Measurements from ENCODE around the gene NME3.

Gene NME3

DNA sequence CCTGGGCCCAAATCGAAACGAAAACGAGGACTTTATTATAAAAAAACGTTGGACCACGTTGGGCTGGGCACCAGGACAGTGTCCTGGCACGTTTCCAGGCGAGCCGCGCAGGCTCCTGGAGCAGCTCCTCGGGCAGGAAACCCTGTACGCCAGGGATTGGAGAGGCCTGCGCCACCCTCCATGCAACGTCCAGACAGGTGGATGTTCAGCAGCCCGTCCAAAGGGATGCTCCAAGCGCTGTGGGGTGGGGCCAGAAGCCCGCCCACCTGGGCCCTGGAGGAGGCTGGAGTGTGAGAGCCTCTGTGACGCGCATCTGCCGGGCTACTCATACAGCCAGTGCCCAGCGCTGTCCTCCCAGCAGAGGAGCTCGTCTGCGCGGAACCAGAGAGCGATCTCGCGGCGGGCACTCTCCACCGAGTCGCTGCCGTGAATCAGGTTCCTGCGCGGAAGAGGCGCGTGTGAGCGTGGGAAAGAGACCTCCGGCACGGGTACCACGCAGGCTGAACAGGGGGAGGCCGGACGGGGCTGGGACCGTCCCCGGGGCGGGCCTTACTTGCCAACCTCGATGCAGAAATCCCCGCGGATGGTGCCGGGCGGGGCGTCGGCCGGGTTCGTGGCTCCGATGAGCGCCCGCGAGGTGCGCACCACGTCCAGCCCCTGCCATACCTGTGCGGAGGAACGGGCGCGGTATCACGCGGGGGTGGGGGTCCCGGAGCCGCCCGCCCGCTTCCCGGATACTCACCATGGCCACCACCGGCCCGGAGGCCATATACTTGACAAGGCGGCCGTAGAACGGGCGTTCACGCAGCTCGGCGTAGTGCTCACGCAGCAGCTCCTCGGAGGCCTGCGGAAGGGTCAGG lies 785 bp downstream of the NME3 start:
- peak in 48 of 56 donors; percentile 8 to 74 (median 46) for DNase-seq

DNA sequence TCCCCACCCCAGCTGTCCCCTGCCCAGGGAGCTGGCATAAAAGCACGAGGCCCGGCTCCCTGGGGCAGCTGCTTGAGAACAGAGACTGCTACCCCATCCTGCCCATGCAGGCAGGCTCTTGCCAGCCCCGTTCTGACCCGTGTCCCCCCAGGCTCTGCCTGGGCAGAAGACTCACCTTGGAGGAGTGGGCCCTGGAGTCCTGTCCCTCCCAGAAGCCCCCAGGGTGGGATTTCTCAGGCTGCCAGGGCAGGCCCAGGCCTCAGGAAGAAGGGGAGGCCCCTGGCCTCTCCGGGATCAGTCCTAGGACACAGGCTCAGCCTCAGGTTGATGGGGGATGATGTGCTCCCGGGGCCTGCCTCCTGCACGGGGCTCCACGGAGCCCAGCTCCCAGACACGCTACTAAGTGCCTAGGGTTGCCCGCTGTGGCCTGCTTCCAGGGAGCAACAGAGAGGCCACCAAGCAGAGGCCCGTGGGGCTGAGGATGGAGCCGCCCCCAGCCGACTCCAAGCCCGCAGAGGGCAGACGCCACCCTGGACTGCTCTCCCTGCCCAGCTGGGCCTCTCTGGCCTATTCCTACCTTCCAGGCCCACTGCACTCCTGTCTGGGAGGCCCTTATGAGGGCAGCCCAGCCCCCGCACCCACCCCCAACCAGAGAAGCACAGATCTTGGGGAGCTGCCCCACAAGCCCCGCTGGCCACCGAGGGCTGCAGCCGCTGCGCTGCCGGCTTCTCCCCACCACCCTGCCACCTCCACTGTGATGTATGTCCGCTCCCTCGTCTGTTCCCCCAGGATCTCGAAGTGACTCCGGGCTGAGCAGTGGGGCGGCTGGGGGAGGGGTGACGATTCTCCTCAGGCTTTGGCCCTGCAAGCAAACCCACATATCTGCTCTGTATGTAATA lies 1.7 kb downstream of the NME3 start:
- DNase-seq = peak in 6 of 56 donors; percentile 24 to 68 (median 32)

DNA sequence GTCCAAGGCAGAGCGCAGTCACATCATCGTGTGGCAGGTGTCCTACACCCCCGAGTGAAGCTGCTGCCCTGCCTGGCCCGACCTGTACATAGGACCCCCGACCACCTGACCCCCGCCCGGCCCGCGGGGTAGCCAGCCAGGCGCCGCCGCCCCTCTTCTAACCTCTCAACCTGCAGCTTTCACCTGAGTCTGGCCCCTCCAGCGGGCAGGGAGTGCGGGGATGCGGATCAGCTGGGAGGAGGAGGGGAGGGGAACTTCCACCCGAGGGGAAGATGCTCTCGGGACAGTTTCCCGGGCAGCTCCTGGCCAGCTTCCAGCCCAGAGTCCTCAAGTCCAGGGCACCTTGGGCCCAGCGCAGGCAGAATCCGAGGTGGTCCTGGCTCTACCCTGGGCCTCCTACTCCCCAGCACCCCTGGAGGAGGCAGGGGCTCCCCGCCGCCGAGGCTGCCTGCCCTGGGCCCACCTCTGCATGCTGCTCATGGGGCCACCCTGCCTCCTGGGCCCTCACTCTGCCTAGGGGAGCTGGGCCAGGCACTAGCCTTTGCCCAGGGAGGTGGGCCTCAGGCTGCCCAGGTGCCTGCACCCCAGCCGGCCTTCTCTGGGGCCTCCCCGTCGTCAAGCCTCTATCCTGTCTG lies 2.5 kb downstream of the NME3 start:
- no peak for DNase-seq

DNA sequence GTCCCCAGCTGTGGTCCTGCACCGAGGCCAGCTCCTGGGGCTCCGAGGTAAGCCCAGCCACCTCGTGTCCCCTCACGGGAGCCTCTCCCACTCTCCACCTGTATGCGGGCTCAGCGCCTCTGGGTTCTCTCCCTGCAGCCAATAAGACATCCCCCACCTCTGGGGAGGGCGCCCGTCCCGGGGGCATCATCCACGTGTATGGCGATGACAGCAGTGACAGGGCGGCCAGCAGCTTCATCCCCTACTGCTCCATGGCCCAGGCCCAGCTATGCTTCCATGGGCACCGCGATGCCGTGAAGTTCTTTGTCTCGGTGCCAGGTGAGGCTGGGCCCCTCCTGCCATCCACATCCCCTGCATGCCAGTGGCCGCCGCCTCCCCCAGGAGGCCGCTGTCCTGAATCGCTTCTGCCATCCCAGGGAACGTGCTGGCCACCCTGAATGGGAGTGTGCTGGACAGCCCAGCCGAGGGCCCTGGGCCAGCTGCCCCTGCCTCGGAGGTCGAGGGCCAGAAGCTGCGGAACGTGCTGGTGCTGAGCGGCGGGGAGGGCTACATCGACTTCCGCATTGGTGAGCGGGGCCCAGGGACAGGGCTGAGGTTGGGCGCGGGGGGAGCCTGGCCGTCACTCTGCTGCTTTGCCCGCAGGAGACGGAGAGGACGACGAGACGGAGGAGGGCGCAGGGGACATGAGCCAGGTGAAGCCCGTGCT lies 3.1 kb downstream of the NME3 start:
- no peak for DNase-seq

DNA sequence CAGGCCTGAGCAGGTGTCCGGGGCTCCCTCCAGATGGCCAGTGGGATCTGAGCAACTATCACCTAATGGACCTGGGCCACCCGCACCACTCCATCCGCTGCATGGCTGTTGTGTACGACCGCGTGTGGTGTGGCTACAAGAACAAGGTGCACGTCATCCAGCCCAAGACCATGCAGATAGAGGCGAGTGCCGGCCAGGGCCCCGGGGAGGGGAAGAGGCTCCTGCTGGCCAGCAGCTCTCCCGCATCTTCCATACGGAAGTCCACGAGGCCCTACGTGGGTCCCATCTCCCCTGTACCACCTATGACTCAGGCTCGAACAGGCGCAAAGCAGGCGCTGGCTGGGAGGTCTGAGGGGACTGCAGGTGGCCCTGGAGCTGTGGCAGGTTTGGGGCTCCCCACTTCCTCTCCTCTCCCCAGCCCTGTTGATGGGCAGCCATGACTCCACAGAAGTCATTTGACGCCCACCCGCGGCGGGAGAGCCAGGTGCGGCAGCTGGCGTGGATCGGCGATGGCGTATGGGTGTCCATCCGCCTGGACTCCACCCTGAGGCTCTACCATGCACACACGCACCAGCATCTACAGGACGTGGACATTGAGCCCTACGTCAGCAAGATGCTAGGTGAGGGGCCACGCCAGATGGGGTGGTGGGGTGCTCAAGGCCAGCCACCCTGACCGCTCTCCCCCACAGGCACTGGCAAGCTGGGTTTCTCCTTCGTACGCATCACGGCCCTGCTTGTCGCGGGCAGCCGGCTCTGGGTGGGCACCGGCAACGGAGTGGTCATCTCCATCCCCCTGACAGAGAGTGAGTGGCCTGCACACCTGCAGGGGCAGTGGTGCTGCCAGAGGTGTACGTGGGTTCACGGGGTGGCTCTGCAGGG lies 4.0 kb downstream of the NME3 start:
- no peak for DNase-seq

DNA sequence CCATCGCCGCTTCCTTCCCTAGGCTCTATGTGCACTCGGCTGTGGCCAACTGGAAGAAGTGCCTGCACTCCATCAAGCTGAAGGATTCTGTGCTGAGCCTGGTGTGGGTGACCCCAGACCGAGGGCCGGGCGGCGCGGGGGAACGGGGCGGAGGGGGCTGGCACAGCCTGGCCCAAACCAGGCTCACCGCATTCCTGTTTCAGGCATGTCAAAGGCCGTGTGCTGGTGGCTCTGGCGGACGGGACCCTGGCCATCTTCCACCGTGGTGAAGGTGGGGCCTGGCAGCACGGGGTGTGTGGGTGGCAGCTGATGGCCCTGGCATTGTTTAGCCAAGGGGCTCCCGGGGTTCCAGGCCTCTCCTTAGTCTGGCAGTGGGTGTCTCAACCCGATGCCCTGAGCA lies 4.6 kb downstream of the NME3 start:
- DNase-seq = no peak

DNA sequence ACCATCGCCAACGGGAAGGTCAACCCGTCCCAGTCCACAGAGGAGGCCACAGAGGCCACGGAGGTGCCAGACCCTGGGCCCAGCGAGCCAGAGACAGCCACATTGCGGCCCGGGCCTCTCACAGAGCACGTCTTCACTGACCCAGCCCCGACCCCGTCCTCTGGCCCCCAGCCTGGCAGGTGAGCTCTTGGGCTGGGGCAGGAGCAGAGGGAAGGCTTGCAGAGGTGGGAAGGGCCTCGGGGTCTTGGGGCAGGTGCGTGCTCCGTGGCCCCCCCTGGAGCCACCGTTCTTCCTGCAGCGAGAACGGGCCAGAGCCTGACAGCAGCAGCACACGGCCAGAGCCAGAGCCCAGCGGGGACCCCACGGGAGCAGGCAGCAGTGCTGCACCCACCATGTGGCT lies 5.1 kb downstream of the NME3 start:
- no peak for DNase-seq

DNA sequence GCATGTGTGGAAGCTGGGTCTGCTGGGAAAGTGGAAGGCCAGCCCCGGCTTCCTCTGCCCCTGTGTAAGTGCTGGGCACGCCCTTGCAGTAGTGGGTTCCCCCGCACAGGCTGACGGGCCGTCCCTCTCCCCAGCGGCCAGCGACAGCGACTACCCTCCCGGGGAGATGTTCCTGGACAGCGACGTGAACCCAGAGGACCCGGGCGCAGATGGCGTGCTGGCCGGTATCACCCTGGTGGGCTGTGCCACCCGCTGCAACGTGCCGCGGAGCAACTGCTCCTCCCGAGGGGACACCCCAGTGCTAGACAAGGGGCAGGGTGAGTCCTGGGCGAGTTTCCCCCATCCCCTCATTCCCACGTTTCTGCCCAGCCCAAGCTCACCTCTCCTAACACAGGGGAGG lies 5.5 kb downstream of the NME3 start:
- DNase-seq = no peak

DNA sequence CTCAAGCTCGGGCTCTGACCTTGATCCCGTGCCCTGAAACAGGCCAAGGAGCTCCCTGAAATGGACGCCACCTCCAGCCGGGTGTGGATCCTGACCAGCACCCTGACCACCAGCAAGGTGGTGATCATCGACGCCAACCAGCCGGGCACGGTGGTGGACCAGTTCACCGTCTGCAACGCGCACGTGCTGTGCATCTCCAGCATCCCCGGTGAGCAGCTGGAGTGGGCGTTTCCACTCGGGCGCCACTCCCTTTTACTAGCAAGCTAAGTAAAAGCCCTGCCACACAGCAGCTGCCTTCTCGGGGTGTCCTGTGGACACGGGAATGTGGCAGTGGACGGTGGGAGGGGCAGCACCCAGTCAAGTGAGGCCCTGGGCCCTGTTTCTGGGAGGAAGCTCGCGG lies 6.4 kb downstream of the NME3 start:
- no peak for DNase-seq

DNA sequence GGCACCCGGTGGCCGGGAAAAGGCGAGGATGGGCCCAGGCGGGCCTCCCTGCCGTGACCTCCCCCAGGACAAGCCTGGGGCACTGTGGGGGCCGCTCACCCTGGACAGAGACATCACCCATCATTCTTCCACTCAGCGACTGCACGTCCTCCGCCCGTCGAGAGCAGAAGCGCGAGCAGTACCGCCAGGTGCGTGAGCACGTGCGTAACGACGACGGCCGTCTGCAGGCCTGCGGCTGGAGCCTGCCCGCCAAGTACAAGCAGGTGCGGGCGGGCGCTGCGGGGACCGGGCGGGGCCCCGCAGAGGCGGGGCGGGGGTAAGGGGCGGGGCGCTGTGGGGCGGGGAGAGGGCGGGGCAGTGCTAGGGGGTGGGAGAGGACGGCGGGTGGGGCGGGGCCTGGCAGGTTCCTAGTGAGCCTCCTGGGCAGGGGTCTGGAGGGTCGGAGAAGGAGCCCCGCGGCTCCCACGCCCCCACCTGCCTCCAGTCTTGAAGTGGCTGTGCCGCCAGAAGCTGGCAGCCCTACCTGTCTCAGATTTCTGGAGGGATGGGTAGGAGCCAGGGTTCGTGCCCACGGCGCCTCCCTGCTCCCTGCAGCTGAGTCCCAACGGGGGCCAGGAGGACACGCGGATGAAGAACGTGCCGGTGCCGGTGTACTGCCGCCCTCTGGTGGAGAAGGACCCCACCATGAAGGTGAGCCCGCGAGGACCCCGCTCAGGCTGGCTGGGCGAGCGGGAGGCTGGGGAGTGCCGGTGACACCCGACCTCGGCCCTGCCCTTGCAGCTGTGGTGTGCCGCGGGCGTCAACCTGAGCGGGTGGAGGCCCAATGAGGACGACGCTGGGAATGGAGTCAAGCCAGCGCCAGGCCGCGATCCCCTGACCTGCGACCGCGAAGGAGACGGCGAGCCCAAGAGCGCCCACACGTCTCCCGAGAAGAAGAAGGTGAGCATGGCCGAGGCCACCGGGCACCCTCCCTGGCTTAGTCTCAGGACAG lies 7.5 kb downstream of the NME3 start:
- DNase-seq = peak in 1 of 56 donors; percentile 38

DNA sequence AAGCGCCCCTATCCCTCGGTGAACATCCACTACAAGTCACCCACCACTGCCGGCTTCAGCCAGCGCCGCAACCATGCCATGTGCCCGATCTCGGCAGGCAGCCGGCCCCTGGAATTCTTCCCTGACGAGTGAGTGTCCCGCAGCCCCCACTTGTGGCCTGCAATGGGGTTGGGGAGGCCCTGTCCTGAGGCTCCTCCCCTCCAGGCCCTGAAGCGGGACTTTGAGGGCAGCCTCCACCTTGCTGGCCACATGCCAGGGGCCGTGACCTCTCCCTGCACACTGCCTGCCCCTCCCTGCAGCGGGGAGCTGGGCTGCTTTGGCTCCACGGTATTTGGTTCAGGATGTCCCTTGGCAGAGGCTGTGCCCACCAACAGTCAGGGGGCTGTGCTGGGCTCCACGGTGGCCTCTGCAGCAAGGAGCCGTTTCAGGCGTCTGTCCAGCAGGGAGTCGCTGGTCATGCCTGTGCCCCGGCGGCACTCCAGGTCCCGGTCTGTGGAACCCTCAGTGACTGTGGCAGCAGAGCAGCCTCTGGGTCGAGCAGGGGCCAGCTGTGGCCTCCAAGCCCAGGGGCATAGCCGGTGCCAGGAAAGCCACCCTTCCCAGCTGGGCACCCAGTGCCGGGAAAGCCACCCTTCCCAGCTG lies 8.3 kb downstream of the NME3 start:
- DNase-seq = peak in 3 of 56 donors; percentile 12 to 37 (median 22)

DNA sequence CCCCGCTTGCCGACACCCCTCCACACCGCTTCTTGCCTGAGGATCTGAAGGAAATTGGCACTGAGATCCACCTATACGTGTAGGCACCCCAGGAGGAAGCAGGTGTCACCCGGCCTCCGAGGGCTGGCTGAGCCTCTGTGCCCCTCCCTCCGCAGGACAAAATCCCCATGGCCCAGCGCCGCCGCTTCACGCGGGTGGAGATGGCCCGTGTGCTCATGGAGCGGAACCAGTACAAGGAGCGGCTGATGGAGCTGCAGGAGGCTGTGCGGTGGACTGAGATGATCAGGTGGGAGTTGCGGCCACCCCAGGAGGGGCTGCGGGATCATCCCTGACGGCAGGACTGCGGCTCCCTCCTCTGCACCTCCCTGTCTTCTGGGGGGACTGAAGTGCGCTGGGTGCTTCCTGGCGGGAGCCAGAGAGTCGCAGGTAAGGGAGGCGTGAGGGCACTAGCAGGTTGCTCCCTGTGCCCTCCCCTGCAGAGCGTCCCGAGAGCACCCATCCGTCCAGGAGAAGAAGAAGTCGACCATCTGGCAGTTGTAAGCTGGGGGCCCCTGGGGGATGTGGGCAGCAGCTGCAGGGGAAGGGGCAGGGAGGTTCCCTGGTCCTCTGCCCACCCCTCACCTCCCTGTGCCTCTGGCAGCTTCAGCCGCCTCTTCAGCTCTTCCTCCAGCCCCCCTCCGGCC lies 9.0 kb downstream of the NME3 start:
- DNase-seq = no peak

DNA sequence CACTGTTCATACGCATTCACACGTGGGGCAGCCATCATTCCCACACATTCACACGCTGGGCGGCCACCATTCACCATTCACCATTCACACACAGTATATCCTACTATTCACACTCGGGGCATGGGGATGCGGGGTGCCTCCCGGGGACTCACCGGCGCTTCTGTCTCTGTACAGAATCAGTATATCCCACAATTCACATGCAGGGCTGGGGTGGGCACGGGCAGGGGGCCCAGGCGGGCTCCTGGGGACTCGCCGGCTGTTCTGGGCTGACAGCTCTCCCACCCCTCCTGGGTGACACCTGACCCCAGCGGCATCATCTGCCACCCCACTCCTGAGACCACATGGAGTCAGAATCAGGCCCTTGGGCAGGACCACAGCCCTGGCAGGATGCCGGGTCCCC lies 9.6 kb downstream of the NME3 start:
- no peak for DNase-seq

DNA sequence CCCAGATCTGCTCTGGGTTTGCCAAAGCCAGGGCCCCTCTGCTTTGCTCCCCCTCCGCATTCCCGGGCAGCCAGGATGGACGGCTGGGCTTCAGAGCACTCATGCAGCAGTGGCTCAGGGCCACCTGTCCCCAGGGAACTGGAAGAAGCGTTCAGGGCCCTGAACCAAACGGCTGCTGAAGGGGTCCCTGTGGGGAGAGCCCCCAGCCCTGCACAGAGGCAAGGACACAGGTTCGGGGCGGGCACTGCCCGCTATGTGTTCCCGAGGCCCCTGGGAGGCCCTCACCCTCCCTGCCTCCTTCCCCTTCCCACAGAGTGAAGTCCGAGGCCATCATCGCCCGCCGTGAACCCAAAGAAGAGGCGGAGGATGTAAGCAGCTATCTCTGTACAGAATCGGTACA lies 10.4 kb downstream of the NME3 start:
- DNase-seq = no peak

DNA sequence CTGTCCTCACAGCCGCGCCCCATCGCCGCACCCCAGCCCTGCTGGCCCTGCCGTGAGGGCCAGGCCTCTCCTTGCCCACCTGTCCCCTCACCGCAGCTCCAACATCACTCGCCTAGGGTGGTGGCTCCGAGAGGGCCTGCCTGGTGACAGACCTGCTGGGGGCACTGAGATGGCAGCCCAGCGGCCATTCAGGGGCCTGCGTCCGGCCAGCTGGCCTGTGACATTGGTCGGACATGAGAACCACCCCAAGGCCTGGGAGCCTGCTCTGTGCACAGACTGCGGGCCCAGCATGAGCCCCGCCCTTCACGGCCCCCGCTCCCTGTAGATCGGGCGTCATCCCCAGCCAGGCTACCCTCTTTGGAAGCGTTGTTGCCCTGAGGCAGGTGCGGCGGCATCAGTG lies 11.8 kb downstream of the NME3 start:
- DNase-seq = no peak

DNA sequence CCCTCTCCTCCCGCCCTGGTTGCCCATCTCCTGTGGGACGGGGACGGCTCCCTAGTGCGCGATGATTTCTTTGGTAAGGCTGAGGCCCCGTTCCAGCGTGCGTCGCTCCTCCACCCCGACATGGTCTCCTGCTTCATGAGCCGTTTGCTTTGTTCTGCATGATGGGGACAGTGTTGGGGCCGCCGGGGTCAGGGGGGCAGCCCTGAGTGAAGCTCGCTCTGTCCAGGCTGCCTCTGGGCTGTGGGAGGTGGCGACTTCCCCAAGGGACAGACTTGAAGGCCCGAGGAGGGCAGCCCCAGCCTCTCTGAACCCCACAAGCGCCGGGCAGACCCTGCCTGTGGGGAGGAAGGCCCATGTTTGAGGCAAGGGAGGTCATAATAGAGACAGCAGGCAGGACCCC lies 12.4 kb downstream of the NME3 start:
- no peak for DNase-seq

DNA sequence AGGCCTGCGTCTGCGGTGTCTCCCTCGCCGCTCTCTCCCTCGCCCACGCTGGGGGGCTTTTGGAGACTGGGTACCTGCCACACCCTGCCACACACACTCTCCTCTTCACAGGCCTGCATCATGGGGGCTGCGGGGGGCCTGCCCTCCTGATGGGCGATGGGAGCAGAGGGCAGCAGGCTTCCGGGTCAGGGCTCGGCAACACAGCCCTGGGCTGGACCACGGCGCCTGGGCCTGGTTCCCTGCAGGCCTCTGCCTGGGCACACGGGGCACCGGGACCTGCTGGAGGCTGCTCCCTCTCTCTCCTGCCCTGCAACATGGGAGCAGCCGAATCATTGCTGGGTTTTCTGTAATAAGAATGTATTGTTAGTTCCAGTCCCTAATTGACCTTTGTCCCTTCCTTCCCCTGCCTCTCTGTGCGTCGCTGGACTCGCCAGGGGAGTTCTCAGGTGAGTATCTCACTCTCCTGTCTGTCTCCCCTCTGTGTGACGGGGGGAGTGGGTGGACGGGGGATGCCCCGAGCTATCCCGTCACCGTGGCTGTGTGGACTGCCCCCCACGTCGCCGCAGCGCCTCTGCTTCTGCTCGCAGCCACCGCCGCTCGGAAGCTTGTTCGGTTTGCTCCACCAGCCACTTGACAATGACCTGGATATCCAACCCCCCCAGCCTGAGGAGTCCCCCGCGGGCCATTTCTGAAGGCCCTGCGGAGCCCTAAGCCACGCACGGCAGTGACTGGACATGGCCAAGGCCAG lies 13.5 kb downstream of the NME3 start:
- no peak for DNase-seq
